Memory B cell (primary cell): Measurements from ENCODE around the gene ANKH.

Source experiments
- ATAC-seq: fragments of 150-1000 bp; cut with Tn5 transposase; 2 replicates; pipeline ENCODE4 v1.10.0; 2021; ENCODE audit warnings: low read depth, mild to moderate bottlenecking, moderate library complexity
- DNase-seq, 2 donors: peaks; one replicate each; pipeline ENCODE4 v3.0.0; 2022; ENCODE audit warnings: low spot score in 2 of 2
- H3K27ac Mint-ChIP-seq: one replicate; pipeline ENCODE4 v1.8.0; 2022; ENCODE audit warnings: mild to moderate bottlenecking, moderate library complexity, mixed read lengths
- H3K27me3 Mint-ChIP-seq: one replicate; pipeline ENCODE4 v1.8.0; 2022; ENCODE audit warnings: mixed read lengths
- H3K36me3 Mint-ChIP-seq: one replicate; pipeline ENCODE4 v1.8.0; 2022; ENCODE audit warnings: mild to moderate bottlenecking, mixed read lengths
- H3K4me1 Mint-ChIP-seq: one replicate; pipeline ENCODE4 v1.8.0; 2022; ENCODE audit warnings: mixed read lengths
- H3K4me3 Mint-ChIP-seq: one replicate; pipeline ENCODE4 v1.8.0; 2022; ENCODE audit warnings: mild to moderate bottlenecking, moderate library complexity, mixed read lengths
- H3K9me3 Mint-ChIP-seq: one replicate; pipeline ENCODE4 v1.8.0; 2022; ENCODE audit warnings: mixed read lengths

ANKH gene

DNA sequence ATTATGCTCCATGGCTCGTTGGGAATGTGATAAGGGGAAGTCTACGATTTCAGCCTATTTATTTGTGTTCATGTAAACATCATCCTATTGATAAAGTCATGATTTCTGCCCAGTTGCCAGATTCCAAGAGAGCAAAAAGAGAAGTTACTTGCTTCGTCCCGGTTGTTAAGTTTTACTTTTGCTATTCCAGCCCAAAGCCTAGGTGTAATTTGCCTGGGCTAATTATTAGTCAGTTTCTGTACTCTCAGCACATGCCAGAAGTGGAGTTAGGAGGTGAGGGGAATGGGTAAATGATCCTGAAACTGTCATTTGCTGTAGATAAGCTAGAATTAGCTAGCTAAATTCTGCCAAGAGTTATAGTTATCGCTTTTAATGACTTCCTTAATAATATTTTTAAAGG lies 4.5 kb upstream of the ANKH start:
- DNase-seq (no peak), ATAC-seq (no peak)
- Mint-ChIP-seq H3K27me3 (peaks cover 8% of the 10 kb centered on the region), H3K4me1 (peaks cover 3% of the 10 kb centered on the region), H3K9me3 (no peaks in the 10 kb centered on the region), H3K4me3 (no peak overlapping the region), H3K36me3 (no peaks in the 10 kb centered on the region), H3K27ac (no peak overlapping the region)

- Mint-ChIP-seq H3K9me3 (no peaks in the 10 kb centered on the region), H3K4me3 (no peak overlapping the region), H3K4me1 (peaks cover 22% of the 10 kb centered on the region), H3K27me3 (no peaks in the 10 kb centered on the region), H3K36me3 (no peaks in the 10 kb centered on the region), H3K27ac (no peak overlapping the region)
- ATAC-seq = no peak
- DNase-seq = no peak
Observed at GRCh38 chr5:14873790-14874189, 2.2 kb upstream of the ANKH start.

DNA sequence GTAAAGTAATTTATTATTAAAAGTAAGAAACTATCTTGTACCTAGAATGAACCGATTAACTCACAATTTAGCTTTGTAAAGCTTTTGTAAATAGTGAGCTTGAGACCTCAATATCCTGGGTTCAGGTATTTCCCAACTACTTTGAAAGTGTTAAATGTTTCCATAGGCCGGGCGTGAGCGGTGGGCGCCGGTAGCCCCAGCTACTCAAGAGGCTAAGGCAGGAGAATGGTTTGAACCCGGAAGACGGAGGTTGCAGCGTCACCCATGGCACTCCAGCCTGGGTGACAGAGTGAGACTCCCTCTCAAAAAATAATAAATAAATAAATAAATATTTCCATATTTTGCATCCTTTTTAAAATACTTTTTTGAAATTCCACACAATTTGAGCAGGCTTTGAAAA lies 1.5 kb upstream of the ANKH start:
- DNase-seq (no peak), ATAC-seq (no peak)
- H3K4me1 Mint-ChIP-seq = peaks cover 24% of the 10 kb centered on the region
- no peak overlapping the region for H3K27ac Mint-ChIP-seq
- H3K27me3 Mint-ChIP-seq = no peaks in the 10 kb centered on the region
- H3K9me3 Mint-ChIP-seq = no peaks in the 10 kb centered on the region
- no peak overlapping the region for H3K4me3 Mint-ChIP-seq
- no peaks in the 10 kb centered on the region for H3K36me3 Mint-ChIP-seq

- H3K27ac Mint-ChIP-seq = peak overlapping the region; percentile 88
- peak overlapping the region; percentile 93 for H3K4me3 Mint-ChIP-seq
- no peaks in the 10 kb centered on the region for H3K9me3 Mint-ChIP-seq
- H3K4me1 Mint-ChIP-seq = peaks cover 21% of the 10 kb centered on the region
- no peaks in the 10 kb centered on the region for H3K27me3 Mint-ChIP-seq
- peak; percentile 42 for ATAC-seq
- H3K36me3 Mint-ChIP-seq = no peaks in the 10 kb centered on the region
- DNase-seq = peak; percentile 34 to 66
Observed at GRCh38 chr5:14872070-14872989, 752 bp upstream of the ANKH start.

GRCh38 chr5:14870337-14871213 lies 1.0 kb downstream of the ANKH start:
- peaks cover 21% of the 10 kb centered on the region for H3K4me1 Mint-ChIP-seq
- H3K4me3 Mint-ChIP-seq = peak overlapping the region; percentile 94
- no peaks in the 10 kb centered on the region for H3K9me3 Mint-ChIP-seq
- DNase-seq (peak; percentile 5 to 42), ATAC-seq (no peak)
- no peaks in the 10 kb centered on the region for H3K36me3 Mint-ChIP-seq
- no peaks in the 10 kb centered on the region for H3K27me3 Mint-ChIP-seq
- H3K27ac Mint-ChIP-seq = peak overlapping the region; percentile 84

GRCh38 chr5:14869668-14870164 lies 1.9 kb downstream of the ANKH start:
- Mint-ChIP-seq H3K9me3 (no peaks in the 10 kb centered on the region), H3K36me3 (no peaks in the 10 kb centered on the region), H3K27me3 (no peaks in the 10 kb centered on the region), H3K4me3 (peak overlapping the region; percentile 94), H3K27ac (peak overlapping the region; percentile 84), H3K4me1 (peaks cover 21% of the 10 kb centered on the region)
- DNase-seq (no peak), ATAC-seq (no peak)

- ATAC-seq (no peak), DNase-seq (no peak)
- no peaks in the 10 kb centered on the region for H3K9me3 Mint-ChIP-seq
- H3K4me3 Mint-ChIP-seq = no peak overlapping the region
- peak overlapping the region; percentile 14 for H3K27ac Mint-ChIP-seq
- H3K4me1 Mint-ChIP-seq = peaks cover 22% of the 10 kb centered on the region
- no peaks in the 10 kb centered on the region for H3K27me3 Mint-ChIP-seq
- no peaks in the 10 kb centered on the region for H3K36me3 Mint-ChIP-seq
Observed at GRCh38 chr5:14869233-14869632, 2.3 kb downstream of the ANKH start.

GRCh38 chr5:14868771-14869170 lies 2.8 kb downstream of the ANKH start:
- DNase-seq (no peak), ATAC-seq (no peak)
- Mint-ChIP-seq H3K27ac (peak overlapping the region; percentile 14), H3K4me3 (no peak overlapping the region), H3K36me3 (no peaks in the 10 kb centered on the region), H3K4me1 (peaks cover 23% of the 10 kb centered on the region), H3K27me3 (no peaks in the 10 kb centered on the region), H3K9me3 (no peaks in the 10 kb centered on the region)

- DNase-seq = no peak
- Mint-ChIP-seq H3K36me3 (peaks cover 4% of the 10 kb centered on the region), H3K9me3 (no peaks in the 10 kb centered on the region), H3K4me1 (peaks cover 16% of the 10 kb centered on the region), H3K27ac (no peak overlapping the region), H3K4me3 (no peak overlapping the region), H3K27me3 (no peaks in the 10 kb centered on the region)
- ATAC-seq = no peak
Observed at GRCh38 chr5:14864181-14864812, 7.3 kb downstream of the ANKH start.

DNA sequence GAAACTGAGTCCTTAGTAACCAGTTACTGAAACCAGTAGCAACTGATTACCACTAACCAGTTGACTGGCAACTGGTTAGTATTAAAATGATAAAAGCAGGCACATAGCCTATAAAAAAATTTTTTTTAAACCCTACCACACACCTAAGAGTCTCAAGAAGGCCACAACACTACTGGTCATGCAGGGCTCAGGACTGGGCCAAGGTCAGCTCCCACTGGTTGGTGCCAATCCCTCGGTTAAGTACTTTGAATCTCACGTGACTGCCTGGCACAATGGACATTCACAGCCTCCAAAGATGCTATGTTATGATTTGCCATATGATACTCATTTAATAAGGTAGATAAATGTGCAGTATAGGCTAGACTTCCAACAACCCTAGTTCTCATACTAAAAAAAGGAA lies 8.5 kb downstream of the ANKH start:
- DNase-seq (no peak), ATAC-seq (no peak)
- no peaks in the 10 kb centered on the region for H3K9me3 Mint-ChIP-seq
- peaks cover 9% of the 10 kb centered on the region for H3K4me1 Mint-ChIP-seq
- peaks cover 7% of the 10 kb centered on the region for H3K36me3 Mint-ChIP-seq
- no peak overlapping the region for H3K4me3 Mint-ChIP-seq
- peak overlapping the region; percentile 38 for H3K27ac Mint-ChIP-seq
- no peaks in the 10 kb centered on the region for H3K27me3 Mint-ChIP-seq

DNA sequence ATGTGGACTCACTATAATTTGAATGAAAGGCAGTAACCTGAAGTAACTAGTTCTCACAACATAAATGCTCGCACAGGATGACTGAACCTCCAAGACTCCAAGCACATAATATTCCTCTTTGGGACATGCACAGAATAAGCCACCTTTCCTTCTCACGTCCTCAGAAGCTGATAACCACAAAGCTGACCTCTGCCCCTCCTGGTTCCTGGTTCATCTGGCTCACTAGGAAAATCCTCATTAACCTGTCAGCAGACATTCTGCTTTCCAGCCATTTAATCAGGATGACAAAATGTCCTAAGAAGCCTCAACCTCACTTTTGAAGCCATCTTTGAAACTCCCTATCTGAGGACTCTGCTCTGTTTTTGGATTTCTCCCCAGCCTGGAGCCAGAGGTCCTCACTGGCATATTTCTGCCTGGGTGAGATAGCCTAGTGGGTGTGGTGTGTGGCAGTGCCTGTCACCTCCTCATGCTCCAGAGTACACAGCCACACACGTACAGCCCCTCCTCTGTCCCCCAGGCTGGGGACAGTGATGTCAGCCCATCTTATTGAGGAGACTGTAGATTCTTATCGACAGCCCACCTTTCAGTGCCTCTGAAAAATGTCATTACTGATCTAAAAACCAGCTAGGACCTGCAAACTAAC lies 10.3 kb downstream of the ANKH start:
- DNase-seq (no peak), ATAC-seq (no peak)
- Mint-ChIP-seq H3K27me3 (no peaks in the 10 kb centered on the region), H3K27ac (no peak overlapping the region), H3K4me3 (no peak overlapping the region), H3K4me1 (peaks cover 12% of the 10 kb centered on the region), H3K9me3 (no peaks in the 10 kb centered on the region), H3K36me3 (peaks cover 7% of the 10 kb centered on the region)

- H3K36me3 Mint-ChIP-seq = peaks cover 7% of the 10 kb centered on the region
- no peak overlapping the region for H3K27ac Mint-ChIP-seq
- no peaks in the 10 kb centered on the region for H3K27me3 Mint-ChIP-seq
- H3K4me1 Mint-ChIP-seq = peaks cover 17% of the 10 kb centered on the region
- ATAC-seq (no peak), DNase-seq (no peak)
- H3K9me3 Mint-ChIP-seq = no peaks in the 10 kb centered on the region
- no peak overlapping the region for H3K4me3 Mint-ChIP-seq
Observed at GRCh38 chr5:14859980-14860379, 11.6 kb downstream of the ANKH start.

DNA sequence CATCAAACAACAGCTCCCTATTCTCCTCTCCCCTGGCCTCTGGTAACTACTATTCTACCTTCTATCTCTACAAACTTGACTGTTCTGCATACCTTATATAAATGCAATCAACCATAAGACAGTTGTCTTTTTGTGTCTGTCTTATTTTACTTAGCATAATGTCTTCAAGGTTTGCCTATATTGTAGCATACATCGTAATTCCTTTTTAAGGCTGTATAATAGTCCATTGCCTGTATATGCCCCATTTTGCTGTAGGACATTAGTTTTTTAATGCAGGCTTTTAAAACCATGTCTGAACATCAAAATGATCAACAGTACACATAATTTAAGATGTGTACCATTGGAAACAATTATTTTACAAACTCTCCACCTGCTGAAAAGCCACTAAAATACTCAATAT lies 12.4 kb downstream of the ANKH start:
- ATAC-seq = no peak
- Mint-ChIP-seq H3K36me3 (peaks cover 7% of the 10 kb centered on the region), H3K4me1 (peaks cover 20% of the 10 kb centered on the region), H3K9me3 (no peaks in the 10 kb centered on the region), H3K27ac (no peak overlapping the region), H3K4me3 (no peak overlapping the region), H3K27me3 (no peaks in the 10 kb centered on the region)
- no peak for DNase-seq
